8988T (cell line): ENCODE data around the gene TAF5L.
A peak's percentile ranks its signal among the peaks of the same experiment; 100 is the strongest.
"Not testable (repeated sequence)": the region's sequence is repeated elsewhere in the genome, so short reads cannot be mapped to it uniquely, and the experiment has no call there.

ENCODE experiments used
- DNase-seq: peaks from one replicate; pipeline ENCODE4 v3.0.0; 2011

Gene TAF5L

DNA sequence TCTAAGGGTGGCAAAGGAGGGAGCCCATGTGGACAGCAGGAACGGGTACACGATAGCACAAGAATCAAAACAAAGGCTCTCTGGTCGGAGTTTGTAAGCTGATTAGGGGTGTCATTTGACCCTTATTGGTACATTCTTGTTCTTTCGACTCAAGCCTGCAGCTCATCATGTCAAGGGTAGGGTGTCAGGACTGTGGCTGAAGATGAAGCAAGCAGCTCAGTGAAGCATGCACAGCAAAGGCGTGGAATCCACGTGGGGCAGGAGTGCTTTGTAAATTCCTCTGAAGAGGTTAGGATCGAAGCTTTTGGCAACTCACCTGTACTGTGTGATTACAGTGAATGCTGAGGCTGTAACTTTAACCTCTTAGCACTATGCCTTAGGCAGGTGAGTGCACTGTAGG lies 62.7 kb downstream of the TAF5L start:
- DNase-seq, result no peak

- DNase-seq, result no peak
Measured at GRCh38 chr1:229562686-229563085, 63.2 kb downstream of the TAF5L start.

- no peak for DNase-seq
Measured at GRCh38 chr1:229561141-229561540, 64.8 kb downstream of the TAF5L start.

- DNase-seq, result not testable (repeated sequence)
Measured at GRCh38 chr1:229560124-229560523, 65.8 kb downstream of the TAF5L start.

- not testable (repeated sequence) for DNase-seq
Measured at GRCh38 chr1:229559336-229559801, 66.6 kb downstream of the TAF5L start.

DNA sequence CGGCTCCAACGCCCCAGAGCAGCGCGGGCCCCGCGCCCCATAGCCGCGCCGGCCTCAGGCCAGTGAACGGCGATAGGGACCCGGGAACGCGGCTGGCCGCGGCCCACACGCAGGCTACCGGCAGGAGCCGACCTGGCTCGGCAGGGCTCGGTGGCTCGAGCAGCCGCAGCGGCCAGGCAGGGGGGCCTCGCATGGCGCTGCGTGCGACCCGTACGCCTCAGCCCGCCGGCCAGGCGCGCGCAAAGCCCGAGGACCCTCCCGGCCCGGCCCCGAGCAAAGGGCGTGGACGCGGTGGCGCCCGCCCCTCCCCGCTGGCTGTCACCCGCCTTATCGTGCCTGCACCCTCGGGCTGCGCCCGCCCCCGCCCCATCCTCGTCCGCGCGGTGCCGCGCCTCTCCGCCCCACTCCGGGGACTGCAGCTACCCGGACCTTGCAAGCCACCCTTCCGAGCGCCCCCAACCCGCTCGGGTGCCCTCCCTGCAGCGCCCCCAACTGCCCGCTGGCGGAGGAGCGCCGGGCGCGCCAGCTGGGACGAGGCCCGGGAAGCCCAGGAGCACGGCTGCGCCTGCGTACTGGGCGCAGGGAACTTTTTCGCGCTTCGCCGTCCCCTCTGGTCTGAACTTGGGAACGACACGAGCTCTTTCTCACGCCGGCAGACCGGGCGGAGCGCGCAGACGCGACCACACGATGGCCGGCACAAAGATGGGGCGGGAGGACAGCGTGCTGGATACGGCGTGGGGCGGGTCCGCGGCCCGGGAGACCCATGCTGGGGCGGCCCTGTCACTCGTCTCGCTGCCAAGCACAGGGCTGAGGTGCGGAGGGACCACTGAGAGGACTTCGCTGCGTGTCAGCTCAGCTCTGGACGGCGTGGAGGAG lies 67.2 kb downstream of the TAF5L start, which contains the start of gene ABCB10:
ABCB10 (minus strand) TSS at position 248 of the 876 bp plus-strand sequence; CDS start at position 193, 55 bp downstream.
- peak; percentile 94 for DNase-seq

GRCh38 chr1:229557913-229558414 lies 68.0 kb downstream of the TAF5L start:
- DNase-seq, result peak; percentile 50

DNA sequence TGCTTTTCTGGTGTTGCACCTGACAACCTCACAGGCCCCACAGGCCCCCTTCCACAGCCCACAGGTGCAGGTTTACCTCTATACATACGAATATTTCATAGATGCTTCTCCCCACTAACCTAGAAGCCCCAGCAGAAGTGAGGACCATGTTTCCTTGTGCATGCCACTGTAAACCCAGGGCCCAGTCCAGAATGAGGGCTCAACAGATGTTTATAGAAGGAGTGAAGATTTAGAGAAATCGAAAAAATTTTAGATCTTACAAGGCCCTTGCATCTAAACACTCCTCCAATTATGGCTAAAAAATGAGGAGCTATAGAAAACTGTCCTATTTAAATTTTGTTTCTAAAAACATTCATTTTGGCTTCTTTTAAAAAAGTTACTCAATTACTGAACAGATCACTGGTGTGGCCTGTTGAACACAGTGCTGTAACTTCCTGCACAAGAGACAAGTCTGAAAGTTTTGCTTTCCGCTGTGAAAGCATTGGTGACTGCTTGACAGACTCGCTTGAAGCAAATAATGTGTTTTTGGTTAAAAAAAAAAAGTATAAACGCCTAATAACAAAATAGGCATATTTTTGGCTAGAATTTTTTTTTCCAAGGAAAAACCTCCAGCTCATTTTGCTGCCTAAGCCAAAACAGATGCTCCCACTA lies 68.6 kb downstream of the TAF5L start:
- DNase-seq, result no peak

GRCh38 chr1:229554886-229555621 lies 70.9 kb downstream of the TAF5L start:
- DNase-seq, result no peak

DNA sequence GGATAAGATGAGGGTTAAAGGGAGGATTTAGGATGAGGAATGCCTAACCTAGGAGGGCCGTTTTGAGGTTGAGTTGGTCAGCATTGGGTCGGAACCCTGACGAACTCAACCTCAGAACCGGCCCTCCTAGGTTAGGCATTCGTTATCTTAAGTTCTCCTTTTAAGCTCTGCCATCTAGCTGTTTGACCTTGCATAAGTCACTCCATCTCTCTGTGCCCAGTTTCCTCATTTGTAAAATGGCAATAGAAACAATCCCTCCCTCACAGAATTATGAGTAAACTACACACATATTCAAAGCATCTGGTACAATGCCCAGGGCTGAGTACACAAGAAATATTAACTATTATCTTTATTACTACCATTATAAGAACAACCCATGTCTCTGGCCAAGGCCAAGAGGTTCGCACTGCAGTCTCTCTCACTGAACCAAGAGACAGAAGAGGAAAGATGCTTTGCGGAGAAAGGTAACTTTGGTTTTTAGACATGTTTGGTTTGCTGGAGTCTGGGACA lies 72.2 kb downstream of the TAF5L start:
- no peak for DNase-seq

- DNase-seq, result no peak
Measured at GRCh38 chr1:229552732-229553131, 73.2 kb downstream of the TAF5L start.

DNA sequence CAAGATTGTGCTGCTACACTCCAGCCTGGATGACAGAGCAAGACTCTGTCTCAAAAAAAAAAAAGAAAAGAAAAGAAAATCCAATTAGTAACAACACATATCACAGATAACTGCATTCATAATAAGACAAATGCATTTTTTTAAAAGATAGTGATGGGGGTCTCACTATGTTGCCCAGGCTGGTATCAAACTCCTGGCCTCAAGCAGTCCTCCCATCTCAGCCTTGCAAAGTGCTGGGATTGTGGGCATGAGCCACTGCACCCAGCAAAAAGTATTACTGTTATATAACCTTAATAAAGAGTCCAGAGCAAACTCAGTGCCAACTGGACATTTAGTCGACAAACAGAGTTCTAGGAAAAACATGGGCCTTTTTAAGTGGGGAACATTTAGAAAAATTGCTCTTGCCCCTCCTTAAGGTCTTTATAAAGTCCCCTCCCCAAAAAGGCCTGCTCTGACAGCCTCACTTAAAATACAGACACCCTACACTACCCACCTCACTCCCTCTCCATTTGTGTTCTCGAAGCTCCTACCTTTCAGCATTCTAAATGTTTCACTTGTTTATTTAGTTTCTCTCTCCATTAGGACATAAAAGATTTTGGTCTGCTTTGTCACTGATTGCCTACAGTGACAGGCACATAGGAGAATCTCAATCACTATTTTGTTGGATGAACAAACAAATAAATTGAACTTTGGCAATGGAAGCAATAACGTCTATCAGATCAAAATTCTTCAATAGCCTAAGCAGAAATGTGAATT lies 74.9 kb downstream of the TAF5L start:
- no peak for DNase-seq

GRCh38 chr1:229547542-229547941 lies 78.4 kb downstream of the TAF5L start:
- DNase-seq, result no peak

- no peak for DNase-seq
Measured at GRCh38 chr1:229544587-229544986, 81.3 kb downstream of the TAF5L start.
